OCI-LY7 (cell line): ENCODE results near the gene MAGOHB.

Source experiments
- CTCF ChIP-seq: fragments of 200-600 bp; sonication (generic); conservative IDR thresholded peaks from 2 replicates; pipeline ENCODE4 v1.5.1; 2014; ENCODE audit warnings: mild to moderate bottlenecking, antibody characterized with exemption, low read length, moderate library complexity, mixed read lengths
- EZH2phosphoT487 ChIP-seq: fragments of 200-600 bp; sonication (generic); IDR thresholded peaks from 2 replicates; pipeline ENCODE4 v1.6.1; 2018; ENCODE audit warnings: low read depth, borderline replicate concordance, mild to moderate bottlenecking, mixed run types, antibody characterized with exemption, low read length, moderate library complexity, mixed read lengths

GRCh38 chr12:10661338-10661737, 47.9 kb upstream of the MAGOHB start:
- TF ChIP-seq EZH2phosphoT487 = no peak
- TF ChIP-seq CTCF = no peak
